H1 (cell line): ENCODE results near the gene DDX59.

Source experiments
- ATF2 ChIP-seq: IDR thresholded peaks from 2 replicates; pipeline ENCODE4 v1.6.1; 2012; ENCODE audit warnings: low read length, inconsistent platforms
- CTCF ChIP-seq, 3 experiments: IDR thresholded peaks; 1 replicate in 2 of 3; 2 replicates in 1 of 3; pipeline versions ENCODE4 v1.5.1 to v1.6.1; 2011; ENCODE audit warnings: low read length in 3 of 3, mild to moderate bottlenecking in 3 of 3, inconsistent platforms in 2 of 3, low read depth in 1 of 3, moderate library complexity in 1 of 3; ENCODE audit not compliant: insufficient read depth in 1 of 3; ENCODE audit errors: control extremely low read depth in 1 of 3
- EZH2 ChIP-seq: fragments of 200-600 bp; sonication (generic); IDR thresholded peaks from 2 replicates; pipeline ENCODE4 v1.7.1; 2012; ENCODE audit warnings: low read depth, mild to moderate bottlenecking, moderate library complexity, low read length, inconsistent platforms; ENCODE audit not compliant: severe bottlenecking
- FOSL1 ChIP-seq: IDR thresholded peaks from 2 replicates; pipeline ENCODE4 v1.6.1; 2011; ENCODE audit warnings: mild to moderate bottlenecking, low read depth, low read length, moderate library complexity; ENCODE audit not compliant: insufficient read depth
- JUND ChIP-seq: IDR thresholded peaks from 2 replicates; pipeline ENCODE4 v1.6.1; 2011; ENCODE audit warnings: mild to moderate bottlenecking, improper control_type of control experiment, low read length
- POLR2A ChIP-seq, 2 experiments: IDR thresholded peaks; 1 replicate in 1 of 2; 2 replicates in 1 of 2; pipeline ENCODE4 v1.6.1; 2011; ENCODE audit warnings: low read depth in 2 of 2, low read length in 2 of 2, mild to moderate bottlenecking in 2 of 2; ENCODE audit errors: control extremely low read depth in 1 of 2
- POLR2AphosphoS5 ChIP-seq: IDR thresholded peaks from 2 replicates; pipeline ENCODE4 v1.6.1; 2011; ENCODE audit warnings: low read depth, low read length
- RAD21 ChIP-seq, 2 experiments: IDR thresholded peaks in 1 of 2; conservative IDR thresholded peaks in 1 of 2; 2 replicates each; pipeline ENCODE4 v1.6.1; 2011; ENCODE audit warnings: low read depth in 2 of 2, low read length in 2 of 2, improper control_type of control experiment in 1 of 2, inconsistent platforms in 1 of 2, mild to moderate bottlenecking in 1 of 2, moderate library complexity in 1 of 2
- RFX5 ChIP-seq: IDR thresholded peaks from 2 replicates; pipeline ENCODE4 v1.6.1; 2011; ENCODE audit warnings: low read depth, low read length, improper control_type of control experiment, borderline replicate concordance
- SAP30 ChIP-seq: fragments of 300-600 bp; sonication (generic); IDR thresholded peaks from 2 replicates; pipeline ENCODE4 v1.7.1; 2012; ENCODE audit warnings: low read length, moderate library complexity, mild to moderate bottlenecking, inconsistent platforms; ENCODE audit not compliant: insufficient read depth, insufficient replicate concordance
- SIX5 ChIP-seq: IDR thresholded peaks from 2 replicates; pipeline ENCODE4 v1.6.1; 2011; ENCODE audit warnings: mild to moderate bottlenecking, low read depth, low read length
- TBP ChIP-seq: IDR thresholded peaks from 2 replicates; pipeline ENCODE4 v1.6.1; 2011; ENCODE audit warnings: low read depth, low read length, improper control_type of control experiment
- TEAD4 ChIP-seq: IDR thresholded peaks from 2 replicates; pipeline ENCODE4 v1.6.1; 2012; ENCODE audit warnings: low read depth, low read length, inconsistent platforms, mixed read lengths
- USF2 ChIP-seq: IDR thresholded peaks from 2 replicates; pipeline ENCODE4 v1.6.1; 2011; ENCODE audit warnings: low read length, improper control_type of control experiment

- no peak for TF ChIP-seq TEAD4
- no peak for TF ChIP-seq CTCF (IDR thresholded peaks at IDR 0.05; ENCODE audit: control extremely low read depth in 1 of 3, insufficient read depth in 1 of 3, low read depth in 1 of 3, low read length in 3 of 3)
- TF ChIP-seq POLR2A (IDR thresholded peaks at IDR 0.05; ENCODE audit: control extremely low read depth in 1 of 2, low read depth in 2 of 2, low read length in 2 of 2) = no peak
- TF ChIP-seq SAP30 = no peak
- no peak for TF ChIP-seq RAD21 (IDR thresholded peaks at IDR 0.05 in 1 of 2, conservative IDR thresholded peaks at IDR 0.05 in 1 of 2; ENCODE audit: low read depth in 2 of 2, low read length in 2 of 2)
- TF ChIP-seq SIX5 = no peak
- TF ChIP-seq EZH2 = no peak
- TF ChIP-seq USF2 = no peak
- TF ChIP-seq TBP = no peak
- no peak for TF ChIP-seq RFX5
- TF ChIP-seq JUND = no peak
- TF ChIP-seq ATF2 = no peak
- no peak for TF ChIP-seq POLR2AphosphoS5
- TF ChIP-seq FOSL1 = no peak
Measured at GRCh38 chr1:200631375-200631774, 38.3 kb downstream of the DDX59 start.
